ENCODE results near the gene TCEANC.
"Not testable (repeated sequence)": the region's sequence is repeated elsewhere in the genome, so short reads cannot be mapped to it uniquely, and the experiment has no call there.

The TCEANC gene

GRCh38 chrX:13658602-13659001 lies 5.7 kb downstream of the TCEANC start:
- DNase-seq (ENCODE audit: low read depth): no peak

DNA sequence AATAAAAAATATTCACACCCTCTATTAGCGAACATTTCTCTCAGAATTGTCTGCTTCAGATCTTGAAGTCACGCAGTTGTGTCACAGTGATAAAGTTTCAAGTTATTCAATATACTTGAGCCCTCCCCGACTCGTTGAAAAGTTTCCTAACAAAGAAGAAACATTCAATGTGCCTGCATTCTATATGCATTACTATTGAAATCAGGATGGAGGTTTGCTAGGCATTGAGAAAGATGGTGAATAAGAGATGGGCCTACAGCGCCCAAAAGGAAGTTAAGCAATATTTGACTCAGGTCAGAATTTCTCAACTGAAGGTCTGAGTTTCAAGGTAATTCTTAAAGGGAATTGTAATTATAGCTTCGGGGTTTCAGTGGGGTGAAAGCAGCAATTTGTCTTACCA lies 6.1 kb downstream of the TCEANC start:
- no peak for DNase-seq (ENCODE audit: low read depth)

DNA sequence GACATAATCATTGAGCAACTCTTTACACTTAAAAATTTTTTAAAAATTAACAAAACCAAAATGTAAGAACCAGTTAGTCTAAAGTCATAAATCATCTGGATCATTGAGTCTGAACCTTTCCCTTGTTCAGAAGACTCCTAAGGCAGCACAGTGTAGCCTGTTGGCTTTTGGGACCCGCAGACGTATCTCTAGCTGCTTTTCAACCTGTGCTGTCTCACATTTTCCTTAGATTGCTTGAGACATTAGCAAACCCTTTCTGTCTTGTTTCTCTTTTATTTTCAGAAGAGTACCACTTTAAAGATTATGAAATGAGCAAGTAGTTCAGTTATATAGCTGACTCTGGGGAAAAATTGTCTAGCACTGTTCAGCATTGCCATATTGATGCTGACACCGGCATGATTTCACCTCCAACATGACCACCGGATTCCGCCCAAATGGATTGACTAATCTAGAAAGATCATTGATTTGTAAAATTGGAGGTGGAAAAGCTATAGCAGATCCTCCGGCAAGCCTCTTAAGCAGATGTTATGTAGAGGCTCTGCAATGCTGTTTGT lies 8.9 kb downstream of the TCEANC start:
- DNase-seq (ENCODE audit: low read depth): no peak

GRCh38 chrX:13662355-13662791 lies 9.4 kb downstream of the TCEANC start:
- DNase-seq (ENCODE audit: low read depth): no peak

DNA sequence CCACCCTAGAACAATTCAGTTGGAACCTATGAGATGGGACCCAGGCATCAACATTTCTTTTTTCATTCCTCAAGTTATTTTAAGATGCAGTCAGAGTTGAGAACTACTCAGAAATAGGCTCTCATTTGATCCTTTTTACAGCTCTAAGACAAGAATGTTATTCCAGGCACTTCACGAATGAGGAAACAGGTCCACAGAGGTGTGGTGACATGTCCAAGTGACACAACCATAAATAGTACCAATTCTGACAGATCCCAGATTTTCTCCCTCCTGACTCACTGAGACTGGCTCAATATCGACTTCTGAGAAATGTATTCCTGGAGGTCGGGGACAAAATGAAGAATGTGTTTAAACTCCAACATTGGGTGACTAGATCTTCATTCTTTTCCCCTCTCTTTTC lies 11.1 kb downstream of the TCEANC start:
- no peak for DNase-seq (ENCODE audit: low read depth)

DNA sequence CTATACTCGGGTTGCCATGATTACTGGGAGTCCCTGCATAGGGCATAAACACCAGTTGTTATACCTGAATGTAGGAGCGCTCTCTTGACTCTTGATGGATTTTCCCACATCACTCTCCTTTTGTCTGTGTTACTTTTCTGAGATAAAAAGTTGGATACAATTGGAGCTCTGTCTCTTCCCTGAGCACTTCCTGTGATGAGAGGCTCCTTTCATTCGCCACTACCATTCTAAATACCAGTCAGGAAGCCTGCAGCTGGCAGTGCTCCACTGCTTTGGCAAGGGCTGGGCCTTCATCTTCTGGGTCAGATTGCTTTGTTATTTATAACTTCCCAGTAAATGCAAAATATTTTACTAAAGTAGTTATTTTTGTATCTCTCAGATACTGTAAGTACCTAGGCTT lies 13.9 kb downstream of the TCEANC start:
- DNase-seq (ENCODE audit: low read depth): no peak

GRCh38 chrX:13667919-13668318 lies 15.0 kb downstream of the TCEANC start:
- no peak for DNase-seq (ENCODE audit: low read depth)

- peak; percentile 21 for DNase-seq (ENCODE audit: low read depth)
These were observed 16.4 kb downstream of the TCEANC start for GRCh38 chrX:13669246-13669737.

GRCh38 chrX:13669755-13670154 lies 16.8 kb downstream of the TCEANC start:
- not testable (repeated sequence) for DNase-seq (ENCODE audit: low read depth)

DNA sequence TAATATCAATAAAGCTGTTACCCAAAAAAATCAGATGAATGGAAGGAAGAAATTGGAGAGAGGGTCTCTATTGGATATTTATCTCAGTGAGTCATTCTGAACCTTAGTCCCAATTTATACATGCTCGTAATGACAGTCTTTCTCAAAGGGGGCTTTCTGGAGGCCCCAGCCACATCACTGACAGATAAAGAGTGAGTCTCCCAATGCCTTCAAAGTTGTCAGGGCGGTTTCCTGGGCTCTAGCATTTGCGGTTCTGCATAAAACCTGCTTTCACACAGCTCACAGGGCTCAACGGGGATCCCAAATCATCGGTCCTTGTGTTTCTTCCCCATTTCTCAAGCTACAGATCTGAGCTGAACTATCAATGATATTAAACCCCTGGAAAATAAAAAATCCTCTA lies 17.3 kb downstream of the TCEANC start:
- DNase-seq (ENCODE audit: low read depth): no peak

DNA sequence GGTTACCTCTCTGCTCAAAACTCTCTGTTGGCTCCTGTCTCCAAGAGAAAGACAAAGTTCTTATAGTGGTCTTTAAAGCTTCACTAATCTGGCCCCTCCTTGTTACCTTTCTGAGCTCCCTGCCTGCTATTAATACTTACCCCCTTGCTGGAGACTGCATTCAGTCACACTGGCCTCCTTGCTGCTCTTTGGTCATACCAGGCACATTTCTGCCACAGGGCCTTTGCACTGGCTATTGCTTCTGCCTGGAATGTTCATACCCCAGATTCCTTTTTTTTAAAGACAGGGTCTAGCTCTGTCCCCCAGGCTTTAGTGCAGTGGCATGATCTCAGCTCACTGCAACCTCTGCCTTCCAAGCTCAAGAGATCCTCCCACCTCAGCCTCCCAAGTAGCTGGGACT lies 20.1 kb downstream of the TCEANC start:
- DNase-seq (ENCODE audit: low read depth): no peak

- no peak for DNase-seq (ENCODE audit: low read depth)
These were observed 23.9 kb downstream of the TCEANC start for GRCh38 chrX:13676885-13677284.

GRCh38 chrX:13679700-13680099 lies 26.8 kb downstream of the TCEANC start:
- not testable (repeated sequence) for DNase-seq (ENCODE audit: low read depth)

DNA sequence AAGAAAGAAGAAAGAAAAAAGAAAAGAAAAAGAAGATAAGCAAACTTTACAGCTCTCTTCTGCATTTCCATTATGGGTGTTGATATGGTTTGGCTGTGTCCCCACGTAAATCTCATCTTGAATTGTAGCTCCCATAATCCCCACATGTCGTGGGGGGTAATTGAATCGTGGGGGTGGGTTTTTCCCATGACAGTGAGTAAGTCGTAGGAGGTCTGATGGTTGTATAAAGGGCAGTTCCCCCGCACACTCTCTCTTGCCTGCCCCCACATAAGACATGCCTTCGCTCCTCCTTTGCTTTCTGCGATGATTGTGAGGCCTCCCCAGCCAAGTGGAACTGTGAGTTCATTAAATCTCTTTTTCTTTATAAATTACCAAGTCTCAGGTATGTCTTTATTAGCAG lies 28.7 kb downstream of the TCEANC start:
- no peak for DNase-seq (ENCODE audit: low read depth)

DNA sequence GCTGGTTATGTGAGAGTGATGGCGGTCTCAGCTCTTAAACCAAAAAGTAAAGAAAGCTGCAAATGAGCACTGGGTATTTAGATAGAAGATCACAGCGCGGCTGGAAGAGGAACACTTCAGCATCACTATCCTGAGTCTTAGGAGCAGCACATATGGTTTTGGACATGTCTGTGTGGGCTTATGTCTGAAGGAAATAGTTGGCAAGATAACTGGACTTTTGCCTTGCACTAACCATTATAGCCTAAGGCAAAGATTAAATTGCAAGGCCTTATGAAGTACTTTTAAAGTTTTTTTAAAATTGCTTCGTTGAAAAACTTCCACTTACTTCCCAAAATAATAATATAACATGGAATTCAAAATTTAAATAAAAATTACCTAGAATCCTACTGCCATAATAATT lies 31.4 kb downstream of the TCEANC start:
- no peak for DNase-seq (ENCODE audit: low read depth)

GRCh38 chrX:13685126-13685763 lies 32.3 kb downstream of the TCEANC start:
- no peak for DNase-seq (ENCODE audit: low read depth)

GRCh38 chrX:13687203-13687602 lies 34.3 kb downstream of the TCEANC start:
- no peak for DNase-seq (ENCODE audit: low read depth)

- no peak for DNase-seq (ENCODE audit: low read depth)
These were observed 35.5 kb downstream of the TCEANC start for GRCh38 chrX:13688384-13688957.

DNA sequence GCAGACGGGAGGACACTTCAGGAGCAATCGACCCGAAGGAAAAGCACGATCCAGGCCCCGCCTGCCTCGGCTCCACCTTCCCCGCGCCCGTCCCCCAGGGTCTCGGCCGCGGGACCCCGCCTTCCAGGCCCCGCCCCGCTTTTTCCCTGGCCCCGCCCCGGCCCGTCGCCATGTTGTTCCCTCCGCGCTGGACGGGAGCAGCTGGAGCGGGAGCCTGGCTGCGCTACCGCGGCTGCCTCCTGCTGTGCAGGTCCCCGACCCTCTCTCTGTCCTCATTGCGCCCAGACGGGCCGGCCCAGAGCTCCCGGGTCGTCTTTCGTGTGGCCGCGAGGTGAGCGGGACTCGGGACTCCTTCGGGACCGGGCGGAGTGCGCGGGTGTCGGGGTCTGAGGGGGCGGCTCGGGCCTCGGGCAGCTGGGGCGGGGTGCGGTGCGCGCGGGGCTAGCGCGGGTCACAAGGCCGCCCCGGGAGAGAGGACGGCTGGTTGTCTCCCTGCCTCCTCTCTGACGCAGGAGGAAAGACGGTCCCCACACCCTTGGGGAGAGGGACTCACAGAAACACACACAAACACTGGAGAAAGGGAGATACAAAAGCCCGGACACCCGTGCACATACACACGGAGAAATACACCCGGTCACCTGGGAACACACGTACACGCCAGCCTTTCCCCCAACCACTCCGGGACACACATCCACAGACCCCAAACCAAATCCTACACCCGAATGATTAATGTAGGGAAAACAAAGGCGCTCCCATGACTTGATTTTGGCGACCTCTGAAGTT lies 36.2 kb downstream of the TCEANC start, which contains the start of gene RAB9A:
TSS of gene RAB9A (plus strand) at position 171 of the 783 bp plus-strand sequence. CDS start 19,619 bp downstream, outside the sequence.
- peak; percentile 80 for DNase-seq (ENCODE audit: low read depth)

DNA sequence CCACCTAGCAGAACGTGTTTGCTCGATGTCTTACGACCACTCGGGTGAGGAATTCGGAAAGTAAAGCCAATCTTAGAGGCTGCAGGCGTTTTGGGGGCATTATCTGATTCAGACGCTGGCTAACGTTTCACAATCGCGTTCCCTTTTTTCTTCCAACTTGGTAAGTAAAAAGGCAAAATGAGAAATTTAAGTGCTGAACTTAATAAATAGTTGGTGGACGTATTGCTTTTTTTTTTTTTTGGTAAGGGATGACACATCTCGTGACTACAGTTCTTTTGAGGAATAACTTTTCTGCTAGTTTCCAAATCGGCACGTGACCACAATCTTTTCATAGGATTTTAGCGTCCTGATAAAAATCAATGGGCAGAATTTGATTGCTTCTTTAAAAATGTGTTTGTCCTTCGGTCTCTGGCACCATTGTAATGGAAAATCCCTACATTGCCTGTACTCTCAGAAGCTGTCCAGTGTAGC lies 36.8 kb downstream of the TCEANC start:
- no peak for DNase-seq (ENCODE audit: low read depth)

DNA sequence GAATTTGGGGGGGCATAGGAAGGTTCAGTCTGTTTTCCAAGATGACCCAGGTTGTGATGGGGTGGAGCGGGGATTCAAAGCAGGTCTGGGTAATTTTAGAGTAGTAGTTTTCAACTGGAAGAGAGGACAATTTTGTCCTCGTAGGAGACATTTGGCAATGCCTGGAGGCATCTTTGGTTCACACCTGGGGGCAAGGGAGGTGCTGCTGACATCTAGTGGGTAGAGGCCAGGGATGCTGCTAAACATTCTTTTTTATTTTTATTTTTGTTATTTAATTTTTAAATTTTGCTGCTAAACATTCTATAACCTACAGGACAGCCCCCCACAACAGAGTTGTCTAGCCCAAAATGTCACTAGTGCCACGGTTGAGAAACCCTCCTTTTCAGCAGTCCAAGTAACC lies 37.9 kb downstream of the TCEANC start:
- no peak for DNase-seq (ENCODE audit: low read depth)

DNA sequence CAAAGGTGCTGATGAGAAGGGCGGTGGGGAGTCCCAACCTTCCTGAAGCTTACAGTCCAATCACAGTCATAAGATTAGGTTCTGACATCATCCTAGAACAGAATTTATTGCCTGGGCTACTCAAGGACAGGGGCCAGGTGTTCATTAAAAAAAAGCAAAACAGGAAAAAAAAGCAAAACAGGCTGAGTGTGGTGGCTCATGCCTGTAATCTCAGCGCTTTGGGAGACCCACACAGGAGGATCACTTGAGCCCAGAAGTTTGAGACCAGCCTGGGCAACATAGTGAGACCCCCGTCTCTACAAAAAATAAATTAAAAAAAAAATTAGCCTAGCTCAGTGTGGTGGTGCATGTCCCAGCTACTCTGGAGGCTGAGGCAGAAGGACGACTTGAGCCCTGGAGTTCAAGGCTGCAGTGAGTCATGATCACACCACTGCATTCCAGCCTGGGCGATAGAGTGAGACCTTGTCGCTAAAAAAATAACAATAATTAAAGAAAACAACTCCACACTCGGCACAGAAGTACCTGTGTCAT lies 39.0 kb downstream of the TCEANC start:
- no peak for DNase-seq (ENCODE audit: low read depth)

All from stimulated activated CD8-positive, alpha-beta memory T cell treated with anti-CD3 and anti-CD28 coated beads, Interleukin-4, amount 100 ng/mL, for 24 hours (primary cell).